Epithelial cell of proximal tubule (primary cell): ENCODE measurements around the gene LYZL2. TPM values are rescaled to one million over a fixed set of nuclear protein-coding genes. Genes with fewer than 3 reads are reported as not detected.
"Not testable (repeated sequence)": the region's sequence is repeated elsewhere in the genome, so short reads cannot be mapped to it uniquely, and the experiment has no call there.

Source experiments
- DNase-seq: peaks from one replicate; pipeline ENCODE4 v3.0.0-alpha.2; 2011; ENCODE audit warnings: low read depth
- H3K4me3 ChIP-seq: 2 replicates; pipeline ENCODE4 v1.5.1; 2011; ENCODE audit warnings: low read depth, mild to moderate bottlenecking, low read length
- CTCF ChIP-seq: conservative IDR thresholded peaks from 2 replicates; pipeline ENCODE4 v1.5.1; 2012; ENCODE audit warnings: low read depth, mild to moderate bottlenecking, low read length
- total RNA-seq: library from RNA; depleted of rRNA; stranded (reverse); fragments of >200 nt; gene quantifications from 2 replicates; pipeline ENCODE4 v1.2.3, GENCODE V29; 2015

Gene LYZL2
- not detected in 2 replicates for total RNA-seq

- no peak within 1 kb of the TSS for H3K4me3 ChIP-seq
- no peak for DNase-seq
- TF ChIP-seq CTCF, result no peak
Observed at GRCh38 chr10:30629653-30630052, at the start of gene LYZL2. LYZL2 (minus strand) TSS chr10:30629753; CDS start chr10:30626915, 2,838 bp downstream.

- not testable (repeated sequence) for H3K4me3 ChIP-seq, DNase-seq
Observed at GRCh38 chr10:30677616-30678015, 48.1 kb upstream of the LYZL2 start.

GRCh38 chr10:30677146-30677545 lies 47.6 kb upstream of the LYZL2 start:
- not testable (repeated sequence) for DNase-seq, H3K4me3 ChIP-seq

- H3K4me3 ChIP-seq, result no peak overlapping the region
- DNase-seq, result no peak
- no peak for TF ChIP-seq CTCF
Observed at GRCh38 chr10:30675791-30676718, 46.5 kb upstream of the LYZL2 start.

GRCh38 chr10:30674796-30675195 lies 45.2 kb upstream of the LYZL2 start:
- no peak for TF ChIP-seq CTCF
- no peak overlapping the region for H3K4me3 ChIP-seq
- DNase-seq, result no peak

GRCh38 chr10:30673262-30673661 lies 43.7 kb upstream of the LYZL2 start:
- not testable (repeated sequence) for DNase-seq, H3K4me3 ChIP-seq

GRCh38 chr10:30672338-30672737 lies 42.8 kb upstream of the LYZL2 start:
- H3K4me3 ChIP-seq, DNase-seq: not testable (repeated sequence)

GRCh38 chr10:30671026-30671616 lies 41.6 kb upstream of the LYZL2 start:
- H3K4me3 ChIP-seq, result peak overlapping the region; percentile 3
- peak; percentile 72 for TF ChIP-seq CTCF
- no peak for DNase-seq

- not testable (repeated sequence) for H3K4me3 ChIP-seq, DNase-seq
Observed at GRCh38 chr10:30667982-30668381, 38.4 kb upstream of the LYZL2 start.

- H3K4me3 ChIP-seq, DNase-seq: not testable (repeated sequence)
Observed at GRCh38 chr10:30663403-30663802, 33.9 kb upstream of the LYZL2 start.
